SHP77 treated with DMSO at 0.1 percent for 48 hours (cell line): Measurements from ENCODE around the gene OSR1.
"Not testable (repeated sequence)": the region's sequence is repeated elsewhere in the genome, so short reads cannot be mapped to it uniquely, and the experiment has no call there.

Source experiments
- DNase-seq: peaks from one replicate; lab custom pipeline; 2025; lab: John Stamatoyannopoulos, UW

OSR1 gene

DNA sequence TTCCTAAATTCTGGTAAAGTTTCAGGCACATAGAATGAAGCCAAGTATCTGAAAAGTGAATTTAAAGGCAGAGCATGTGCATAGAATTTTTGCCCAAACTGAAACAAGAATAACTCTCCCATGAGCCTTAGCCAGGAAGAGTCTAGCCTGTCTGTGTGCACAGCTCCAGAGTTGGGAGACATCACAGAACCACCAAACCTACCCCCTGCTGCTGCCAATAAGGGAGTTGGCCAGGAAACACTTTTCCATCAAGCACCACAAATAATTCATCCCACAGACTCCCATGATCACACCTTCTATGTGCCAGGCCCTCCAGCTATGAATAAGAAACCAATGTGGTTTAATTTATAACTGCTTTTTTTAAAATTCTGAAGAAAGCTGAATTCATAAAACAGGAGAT lies 27.0 kb downstream of the OSR1 start:
- DNase-seq, result no peak

DNA sequence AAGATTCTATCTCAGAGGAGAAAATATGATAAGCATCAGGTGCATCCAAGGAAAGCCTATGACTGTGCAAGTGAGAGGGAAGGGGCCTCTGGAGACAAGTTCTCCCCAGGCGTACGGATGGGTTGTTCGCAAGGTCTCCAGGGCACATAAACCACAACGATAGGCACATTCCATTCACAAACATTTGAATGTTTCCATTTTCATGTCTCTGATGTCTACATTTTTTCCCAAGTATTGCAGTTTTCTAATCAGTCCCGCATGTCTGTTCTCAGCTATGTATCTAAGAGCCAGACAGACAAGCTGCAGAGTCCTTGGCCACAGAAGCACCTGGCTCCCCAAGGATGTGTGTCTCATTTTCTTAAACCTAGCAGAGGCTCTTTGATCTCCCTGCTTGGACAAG lies 28.0 kb downstream of the OSR1 start:
- DNase-seq, result no peak

DNA sequence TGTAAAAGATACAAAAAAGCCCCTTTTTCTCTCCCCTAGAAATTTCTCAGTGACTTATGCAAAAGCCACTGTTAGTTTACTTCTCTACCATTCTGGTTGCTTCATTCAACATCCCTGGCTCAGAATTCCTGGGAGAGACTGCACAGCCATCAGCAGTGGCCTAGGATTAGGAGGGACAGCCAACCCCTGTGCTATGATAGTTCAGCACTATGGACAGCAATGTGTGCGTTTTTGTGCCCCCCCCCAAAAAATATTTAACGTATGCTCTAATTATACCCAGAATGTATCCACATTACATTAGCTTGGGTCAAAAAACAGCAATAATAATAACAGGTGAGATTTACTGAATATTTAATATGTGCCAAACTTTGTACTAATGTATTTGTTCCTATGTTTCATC lies 29.0 kb downstream of the OSR1 start:
- DNase-seq, result no peak

DNA sequence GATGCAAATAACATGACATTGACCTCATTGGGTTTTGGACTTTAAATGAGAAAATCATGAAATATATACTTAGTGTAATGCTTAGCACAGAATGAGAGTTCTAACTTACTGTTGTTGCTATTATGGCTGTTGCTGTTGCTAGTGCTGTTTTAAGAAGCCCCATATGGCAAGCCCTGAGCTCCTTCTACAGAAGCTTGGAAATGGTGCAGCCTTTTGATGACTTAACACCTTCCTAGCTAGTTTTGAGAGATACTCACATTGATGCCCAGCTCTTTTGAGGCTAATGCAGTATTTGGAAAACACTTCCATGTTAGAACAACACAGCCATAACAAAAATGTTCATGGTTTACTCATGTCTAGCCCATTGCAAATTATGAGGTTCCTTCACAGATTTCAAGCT lies 30.9 kb downstream of the OSR1 start:
- DNase-seq, result no peak

DNA sequence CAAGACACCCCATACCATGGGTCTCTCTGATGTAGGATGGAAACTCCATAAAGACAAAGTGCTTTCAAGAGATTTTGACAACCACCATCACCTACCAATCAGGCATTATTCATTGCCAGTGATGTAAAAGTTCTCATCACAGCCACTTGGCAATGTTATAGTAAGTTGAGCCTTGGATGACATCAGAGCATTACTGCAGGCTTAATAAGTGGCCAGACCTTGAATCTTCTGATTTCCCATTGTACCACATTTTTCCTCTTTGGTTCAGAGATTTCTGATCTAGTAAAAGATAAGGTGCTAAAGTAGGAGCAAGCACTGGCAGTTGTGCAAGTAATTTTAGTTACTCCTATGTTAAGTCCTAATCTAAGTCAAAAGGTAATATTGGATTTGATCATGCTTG lies 36.5 kb downstream of the OSR1 start:
- DNase-seq, result no peak

DNA sequence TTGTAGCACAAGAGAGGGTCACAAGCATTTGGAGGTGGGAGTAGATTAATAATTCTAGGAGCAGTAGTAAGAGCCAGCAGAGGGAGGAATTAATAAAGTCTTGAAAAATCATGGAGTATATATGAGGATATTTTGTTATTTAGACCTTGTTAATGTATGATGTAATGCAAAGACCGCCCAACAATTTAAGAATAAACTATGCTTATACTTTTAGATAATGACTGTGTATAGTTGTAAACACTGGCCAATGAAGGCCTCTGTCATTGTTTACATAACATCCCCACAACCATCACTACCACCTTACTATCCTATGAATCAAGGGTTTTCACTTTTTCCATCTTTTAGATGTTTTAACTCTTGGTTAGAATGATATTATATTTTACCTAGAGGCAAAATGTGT lies 37.6 kb downstream of the OSR1 start:
- DNase-seq, result no peak

DNA sequence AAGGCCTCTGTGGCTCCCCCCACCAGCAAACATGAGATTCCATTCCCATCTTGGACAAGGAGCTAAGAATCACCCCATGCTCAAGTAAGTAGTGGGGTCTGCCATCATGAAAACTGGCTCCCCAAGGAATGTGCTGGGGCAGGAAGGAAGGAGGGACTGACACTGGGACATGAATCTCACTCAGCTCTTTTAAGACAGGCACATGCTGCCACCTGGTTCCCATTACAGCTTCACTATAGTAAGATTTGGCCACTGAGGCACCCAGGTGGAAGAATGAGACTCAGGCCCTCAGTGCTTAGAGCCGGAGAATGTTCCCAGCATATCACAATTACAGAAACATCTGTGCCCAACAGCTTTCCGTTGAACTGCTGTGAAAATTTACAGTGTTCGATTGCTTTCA lies 38.7 kb downstream of the OSR1 start:
- DNase-seq, result no peak

DNA sequence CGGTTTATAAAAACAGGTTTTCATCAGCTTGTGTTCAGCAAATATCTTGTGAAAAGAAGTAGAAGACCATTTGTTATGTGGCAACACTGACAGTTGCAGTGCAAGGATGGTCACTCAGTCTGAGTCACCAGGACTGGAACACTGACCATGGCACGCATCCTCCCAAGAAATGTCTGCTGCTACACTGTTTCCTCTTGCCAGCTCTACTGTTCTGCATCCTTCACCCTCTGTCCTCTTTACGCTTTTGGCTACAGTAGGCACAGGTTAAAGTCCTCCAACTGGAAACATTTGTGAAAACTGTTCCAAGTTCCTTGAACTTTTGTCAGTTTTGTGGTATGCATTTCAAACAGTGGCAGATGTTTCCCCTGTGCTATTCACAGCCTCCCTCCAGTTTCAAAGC lies 39.4 kb downstream of the OSR1 start:
- DNase-seq, result no peak

DNA sequence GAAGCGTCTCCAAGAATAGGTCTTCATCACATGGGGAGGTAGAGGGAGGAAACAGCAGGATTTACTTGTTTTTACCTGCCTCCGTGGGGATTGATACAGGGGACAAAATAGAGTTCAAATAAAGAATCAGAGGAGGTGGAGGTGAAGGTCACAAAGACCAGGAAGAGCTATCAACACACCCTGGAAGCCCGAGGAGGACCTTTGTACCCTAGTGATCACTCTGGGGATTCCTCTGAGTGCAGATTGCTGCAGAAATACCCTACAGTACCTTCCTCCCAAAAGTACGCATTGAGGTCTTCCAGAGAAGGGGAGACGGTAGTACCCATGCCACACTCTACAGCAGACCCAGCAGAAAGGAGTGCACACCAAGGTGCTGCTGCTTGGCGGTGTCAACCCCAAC lies 44.9 kb downstream of the OSR1 start:
- DNase-seq, result no peak

- no peak for DNase-seq
Observed at GRCh38 chr2:19312949-19313348, 45.5 kb downstream of the OSR1 start.

- not testable (repeated sequence) for DNase-seq
Observed at GRCh38 chr2:19306065-19306464, 52.4 kb downstream of the OSR1 start.

DNA sequence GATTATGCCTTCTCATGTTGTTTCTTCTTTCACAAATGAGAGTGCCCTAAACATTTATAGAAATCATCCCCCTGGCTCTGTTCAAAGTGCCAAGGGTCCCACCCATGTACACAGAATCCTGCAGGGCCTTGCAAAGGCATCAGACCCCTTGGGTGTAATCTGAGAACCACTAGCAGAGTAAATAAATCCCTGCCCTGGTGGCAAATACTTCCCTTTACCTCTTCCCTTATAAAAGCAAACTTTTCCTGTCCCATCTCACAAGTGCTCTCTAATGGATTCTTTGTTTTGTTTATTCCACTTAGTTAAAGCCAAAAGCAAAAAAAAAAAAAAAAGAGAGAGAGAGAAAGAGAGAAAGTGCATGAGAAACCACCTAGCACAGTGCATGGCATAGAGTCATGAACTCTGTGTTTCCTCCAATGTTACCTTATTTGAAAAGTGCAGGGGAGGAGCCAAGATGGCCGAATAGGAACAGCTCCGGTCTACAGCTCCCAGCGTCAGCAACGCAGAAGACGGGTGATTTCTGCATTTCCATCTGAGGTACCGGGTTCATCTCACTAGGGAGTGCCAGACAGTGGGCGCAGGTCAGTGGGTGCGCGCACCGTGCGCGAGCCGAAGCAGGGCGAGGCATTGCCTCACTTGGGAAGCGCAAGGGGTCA lies 52.9 kb downstream of the OSR1 start:
- not testable (repeated sequence) for DNase-seq

DNA sequence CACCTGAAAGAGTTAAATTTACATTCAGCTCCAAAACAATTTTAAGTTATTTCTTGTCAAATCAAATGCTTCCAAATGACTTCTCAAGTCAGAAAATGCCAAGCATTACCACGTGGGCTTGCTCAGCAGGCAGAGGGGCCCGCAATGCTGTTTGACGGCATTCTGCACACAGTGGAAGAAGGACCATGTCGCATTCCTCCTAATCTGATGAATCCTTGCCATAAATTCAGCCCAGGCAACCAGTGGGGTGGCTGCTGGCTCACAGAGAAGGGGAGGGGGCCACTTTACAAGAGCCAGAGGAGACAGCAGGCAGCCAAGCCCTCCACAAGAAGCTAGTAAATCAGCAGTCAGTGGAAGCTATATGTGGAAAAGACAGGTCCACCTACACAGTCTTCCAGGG lies 56.7 kb downstream of the OSR1 start:
- DNase-seq, result no peak
